Measurements from ENCODE around the gene PAXX.

Gene PAXX

GRCh38 chr9:136963751-136964150 lies 28.5 kb upstream of the PAXX start:
- Histone ChIP-seq H3K79me2 (ENCODE audit: insufficient read depth, low read length) (no peaks in the 10 kb centered on the region), H3K4me1 (ENCODE audit: insufficient read depth, low read length, severe bottlenecking) (peaks cover 5% of the 10 kb centered on the region), H3K9ac (ENCODE audit: low read length) (no peak overlapping the region), H3K27me3 (ENCODE audit: insufficient read depth, low read length) (peaks cover 19% of the 10 kb centered on the region; the same call in 1 of the 2 replicates), H3K9me3 (ENCODE audit: low read length) (no peaks in the 10 kb centered on the region), H2AFZ (ENCODE audit: low read length) (no peak overlapping the region), H3K4me3 (ENCODE audit: low read depth, low read length, poor library complexity, severe bottlenecking) (no peak overlapping the region), H3K9me2 (ENCODE audit: low read depth, low read length) (no peaks in the 10 kb centered on the region), H3F3A (ENCODE audit: insufficient read depth, low read length) (no peaks in the 10 kb centered on the region), H3K4me2 (ENCODE audit: low read length) (no peak overlapping the region), H3K36me3 (ENCODE audit: insufficient read depth, low read length) (no peaks in the 10 kb centered on the region), H3K27ac (ENCODE audit: low read depth, low read length, poor library complexity, severe bottlenecking) (no peak overlapping the region), H4K20me1 (ENCODE audit: insufficient read depth, low read length) (no peaks in the 10 kb centered on the region)
- no peak for TF ChIP-seq EZH2 (IDR thresholded peaks at IDR 0.05; ENCODE audit: borderline replicate concordance, low read length)
- TF ChIP-seq, protein P1, sequence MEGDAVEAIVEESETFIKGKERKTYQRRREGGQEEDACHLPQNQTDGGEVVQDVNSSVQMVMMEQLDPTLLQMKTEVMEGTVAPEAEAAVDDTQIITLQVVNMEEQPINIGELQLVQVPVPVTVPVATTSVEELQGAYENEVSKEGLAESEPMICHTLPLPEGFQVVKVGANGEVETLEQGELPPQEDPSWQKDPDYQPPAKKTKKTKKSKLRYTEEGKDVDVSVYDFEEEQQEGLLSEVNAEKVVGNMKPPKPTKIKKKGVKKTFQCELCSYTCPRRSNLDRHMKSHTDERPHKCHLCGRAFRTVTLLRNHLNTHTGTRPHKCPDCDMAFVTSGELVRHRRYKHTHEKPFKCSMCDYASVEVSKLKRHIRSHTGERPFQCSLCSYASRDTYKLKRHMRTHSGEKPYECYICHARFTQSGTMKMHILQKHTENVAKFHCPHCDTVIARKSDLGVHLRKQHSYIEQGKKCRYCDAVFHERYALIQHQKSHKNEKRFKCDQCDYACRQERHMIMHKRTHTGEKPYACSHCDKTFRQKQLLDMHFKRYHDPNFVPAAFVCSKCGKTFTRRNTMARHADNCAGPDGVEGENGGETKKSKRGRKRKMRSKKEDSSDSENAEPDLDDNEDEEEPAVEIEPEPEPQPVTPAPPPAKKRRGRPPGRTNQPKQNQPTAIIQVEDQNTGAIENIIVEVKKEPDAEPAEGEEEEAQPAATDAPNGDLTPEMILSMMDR (IDR thresholded peaks at IDR 0.05; ENCODE audit: low read length) = no peak

- Histone ChIP-seq H3K4me1 (ENCODE audit: insufficient read depth, low read length, severe bottlenecking) (peaks cover 5% of the 10 kb centered on the region), H3K9ac (ENCODE audit: low read length) (no peak overlapping the region), H4K20me1 (ENCODE audit: insufficient read depth, low read length) (no peaks in the 10 kb centered on the region), H3K27me3 (ENCODE audit: insufficient read depth, low read length) (peaks cover 19% of the 10 kb centered on the region; the same call in 1 of the 2 replicates), H3F3A (ENCODE audit: insufficient read depth, low read length) (no peaks in the 10 kb centered on the region), H3K9me3 (ENCODE audit: low read length) (no peaks in the 10 kb centered on the region), H3K36me3 (ENCODE audit: insufficient read depth, low read length) (no peaks in the 10 kb centered on the region), H2AFZ (ENCODE audit: low read length) (no peak overlapping the region), H3K4me3 (ENCODE audit: low read depth, low read length, poor library complexity, severe bottlenecking) (no peak overlapping the region), H3K9me2 (ENCODE audit: low read depth, low read length) (no peaks in the 10 kb centered on the region), H3K27ac (ENCODE audit: low read depth, low read length, poor library complexity, severe bottlenecking) (no peak overlapping the region), H3K79me2 (ENCODE audit: insufficient read depth, low read length) (no peaks in the 10 kb centered on the region), H3K4me2 (ENCODE audit: low read length) (no peak overlapping the region)
- no peak for TF ChIP-seq EZH2 (IDR thresholded peaks at IDR 0.05; ENCODE audit: borderline replicate concordance, low read length)
- TF ChIP-seq, protein P1 (IDR thresholded peaks at IDR 0.05; ENCODE audit: low read length) = no peak
Observed at GRCh38 chr9:136964171-136964689, 28.0 kb upstream of the PAXX start.

DNA sequence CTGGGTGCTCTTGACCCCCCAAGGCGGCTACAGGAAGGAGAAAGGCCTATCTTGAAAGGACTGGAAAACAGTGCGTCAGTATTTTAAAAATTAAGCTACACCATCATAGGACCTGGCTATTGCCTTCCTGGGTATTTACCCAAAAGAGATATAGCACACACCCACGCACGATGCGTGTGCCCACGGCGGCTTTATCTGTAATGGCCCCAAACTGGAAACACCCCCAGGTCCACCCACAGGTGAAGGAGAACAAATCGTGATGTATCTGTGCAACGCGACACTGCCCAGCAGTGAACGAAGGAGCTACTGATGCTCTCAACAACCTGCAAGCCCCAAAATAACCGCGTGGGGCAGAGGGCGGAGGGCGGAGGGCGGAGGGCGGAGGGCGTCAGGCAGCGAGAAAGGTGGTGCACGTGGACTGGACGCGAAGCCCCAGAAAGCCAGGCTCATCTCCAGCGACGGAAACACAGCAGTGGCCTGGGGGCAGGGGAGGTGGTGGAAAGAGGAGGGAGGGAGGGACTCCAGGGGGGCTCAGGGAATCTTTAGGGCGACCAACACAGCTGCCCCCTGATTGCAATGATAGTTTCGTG lies 27.3 kb upstream of the PAXX start:
- Histone ChIP-seq H4K20me1 (ENCODE audit: insufficient read depth, low read length) (no peaks in the 10 kb centered on the region), H3K9me2 (ENCODE audit: low read depth, low read length) (no peaks in the 10 kb centered on the region), H3K4me3 (ENCODE audit: low read depth, low read length, poor library complexity, severe bottlenecking) (no peak overlapping the region), H3F3A (ENCODE audit: insufficient read depth, low read length) (no peaks in the 10 kb centered on the region), H3K9me3 (ENCODE audit: low read length) (no peaks in the 10 kb centered on the region), H2AFZ (ENCODE audit: low read length) (no peak overlapping the region), H3K4me2 (ENCODE audit: low read length) (no peak overlapping the region), H3K9ac (ENCODE audit: low read length) (no peak overlapping the region), H3K27me3 (ENCODE audit: insufficient read depth, low read length) (peaks cover 14% of the 10 kb centered on the region; the same call in 1 of the 2 replicates), H3K27ac (ENCODE audit: low read depth, low read length, poor library complexity, severe bottlenecking) (no peak overlapping the region), H3K79me2 (ENCODE audit: insufficient read depth, low read length) (no peaks in the 10 kb centered on the region), H3K36me3 (ENCODE audit: insufficient read depth, low read length) (no peaks in the 10 kb centered on the region), H3K4me1 (ENCODE audit: insufficient read depth, low read length, severe bottlenecking) (peaks cover 5% of the 10 kb centered on the region)
- TF ChIP-seq EZH2 (IDR thresholded peaks at IDR 0.05; ENCODE audit: borderline replicate concordance, low read length) = no peak
- TF ChIP-seq, protein P1 (IDR thresholded peaks at IDR 0.05; ENCODE audit: low read length) = no peak

All from OCI-LY1 (cell line).